Dendritic cell treated with granulocyte-macrophage colony-stimulating factor and Interleukin-4, amounts not matched to agents 40 ng/mL and 50 ng/mL, for 4 days (primary cell): ENCODE results near the gene DCC.

Experiments used
- H3K27ac Mint-ChIP-seq: one replicate; pipeline ENCODE4 v1.8.0; 2022; ENCODE audit warnings: mild to moderate bottlenecking, mixed read lengths
- H3K27me3 Mint-ChIP-seq: one replicate; pipeline ENCODE4 v1.8.0; 2022; ENCODE audit warnings: mild to moderate bottlenecking, mixed read lengths
- H3K36me3 Mint-ChIP-seq: one replicate; pipeline ENCODE4 v1.8.0; 2022; ENCODE audit warnings: low read depth, mixed read lengths
- H3K4me1 Mint-ChIP-seq: one replicate; pipeline ENCODE4 v1.8.0; 2022; ENCODE audit warnings: low read depth, mixed read lengths
- H3K4me3 Mint-ChIP-seq: one replicate; pipeline ENCODE4 v1.8.0; 2022; ENCODE audit warnings: mild to moderate bottlenecking, moderate library complexity, mixed read lengths
- H3K9me3 Mint-ChIP-seq: one replicate; pipeline ENCODE4 v1.8.0; 2022; ENCODE audit warnings: mixed read lengths
- intact Hi-C: fragments of 100-400 bp; cut with micrococcal nuclease; formaldehyde crosslinking; loops from one replicate; pipeline ENCODE4 v1.15.0; 2022

Gene DCC

DNA sequence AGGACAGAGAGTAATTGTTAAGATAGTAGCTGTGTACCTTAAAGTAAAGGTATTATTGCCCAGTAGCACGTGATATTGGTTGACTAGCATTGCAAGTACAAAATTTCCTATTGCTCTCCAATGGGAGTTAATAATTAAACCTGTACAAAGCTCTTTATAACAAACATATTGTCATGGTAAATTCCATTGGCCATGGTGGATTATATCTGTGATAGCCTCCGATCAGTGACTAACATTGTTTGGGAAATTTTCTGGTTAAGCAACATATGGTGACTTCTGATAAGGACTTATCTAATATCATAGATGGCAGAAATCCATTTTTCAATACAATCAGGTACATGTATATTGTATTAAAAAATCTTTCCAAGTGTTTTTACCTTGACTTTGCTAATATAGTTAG lies 360.8 kb downstream of the DCC start:
- Mint-ChIP-seq H3K27me3 (no peaks in the 10 kb centered on the region), H3K4me3 (no peak overlapping the region), H3K4me1 (no peaks in the 10 kb centered on the region), H3K9me3 (peaks cover 9% of the 10 kb centered on the region), H3K27ac (no peak overlapping the region), H3K36me3 (no peaks in the 10 kb centered on the region)
- intact Hi-C loops: no loop called here

DNA sequence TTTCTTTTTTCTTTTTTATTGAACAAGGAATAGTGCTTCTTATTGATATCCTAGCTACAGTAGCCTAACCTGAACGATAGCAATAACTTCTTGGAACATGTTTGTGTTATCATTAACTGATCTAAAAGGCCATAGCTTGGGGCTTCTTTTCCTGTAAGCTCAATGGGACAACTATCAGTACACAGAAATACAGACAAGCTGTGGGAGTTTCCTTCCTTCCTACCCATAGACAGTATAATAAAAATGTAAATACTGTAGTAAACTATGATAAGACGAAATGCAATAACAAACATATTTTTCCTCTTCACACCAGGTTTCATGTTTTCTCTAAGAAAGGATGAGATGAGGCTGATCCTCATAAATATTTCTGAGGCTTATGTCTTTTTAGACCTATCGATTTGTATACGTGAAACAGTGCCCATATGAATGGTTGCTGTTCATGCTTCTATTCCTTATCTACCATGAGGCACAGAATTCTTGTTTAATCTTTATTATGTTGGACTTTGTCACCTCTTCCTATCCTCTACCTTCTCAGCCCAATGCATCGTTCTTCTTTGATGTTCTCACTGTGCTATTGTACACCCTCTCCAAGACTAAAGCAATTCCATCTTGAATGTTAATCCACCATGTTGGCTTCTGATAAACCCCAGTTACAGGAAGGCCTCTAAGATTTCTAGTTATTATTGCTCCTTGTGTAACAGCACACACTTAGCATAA lies 361.4 kb downstream of the DCC start:
- intact Hi-C loops: no loop called here
- Mint-ChIP-seq H3K36me3 (no peaks in the 10 kb centered on the region), H3K27ac (no peak overlapping the region), H3K4me1 (no peaks in the 10 kb centered on the region), H3K4me3 (no peak overlapping the region), H3K9me3 (peaks cover 9% of the 10 kb centered on the region), H3K27me3 (no peaks in the 10 kb centered on the region)

DNA sequence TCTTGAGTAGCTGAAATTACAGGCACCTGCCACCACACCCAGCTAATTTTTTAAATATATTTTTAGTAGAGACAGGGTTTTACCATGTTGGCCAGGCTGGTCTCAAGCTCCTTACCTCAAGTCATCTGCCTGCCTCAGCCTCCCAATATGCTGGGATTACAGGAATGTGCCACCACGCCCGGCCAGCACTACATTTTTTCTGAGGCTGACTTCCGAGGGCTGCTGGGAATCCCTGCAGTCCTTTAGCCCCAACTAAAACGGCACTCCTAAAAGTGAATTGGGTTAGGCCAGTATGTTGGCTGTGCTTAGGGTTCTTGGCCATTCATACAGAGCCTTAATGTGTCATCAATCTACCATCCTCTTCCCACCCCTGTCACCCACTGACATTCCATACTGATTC lies 375.4 kb downstream of the DCC start:
- Mint-ChIP-seq H3K27me3 (no peaks in the 10 kb centered on the region), H3K4me3 (no peak overlapping the region), H3K9me3 (no peaks in the 10 kb centered on the region), H3K4me1 (no peaks in the 10 kb centered on the region), H3K36me3 (no peaks in the 10 kb centered on the region), H3K27ac (no peak overlapping the region)
- intact Hi-C loops: no loop called here

DNA sequence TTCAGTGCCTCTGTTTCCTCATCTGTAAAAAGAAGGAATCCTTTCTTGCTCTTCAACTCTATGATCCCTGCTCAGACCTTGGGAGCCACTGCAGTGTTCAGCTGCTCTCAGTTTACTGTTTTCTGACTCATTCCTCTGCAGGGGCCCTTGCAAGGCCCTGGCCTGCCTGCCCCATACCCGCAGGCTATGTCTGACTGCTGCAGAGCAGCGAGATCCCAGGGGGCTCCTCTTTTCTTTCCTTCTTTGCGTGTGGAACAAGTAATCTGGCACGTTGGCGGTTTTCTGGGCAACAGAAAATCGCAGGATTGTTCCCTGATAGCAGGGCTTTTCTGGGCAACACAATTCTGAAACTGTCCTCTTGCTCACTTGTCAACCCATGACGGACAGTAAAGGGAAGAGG lies 376.0 kb downstream of the DCC start:
- Mint-ChIP-seq H3K27me3 (no peaks in the 10 kb centered on the region), H3K4me3 (no peak overlapping the region), H3K36me3 (no peaks in the 10 kb centered on the region), H3K27ac (no peak overlapping the region), H3K4me1 (no peaks in the 10 kb centered on the region), H3K9me3 (no peaks in the 10 kb centered on the region)
- intact Hi-C loops: no loop called here

DNA sequence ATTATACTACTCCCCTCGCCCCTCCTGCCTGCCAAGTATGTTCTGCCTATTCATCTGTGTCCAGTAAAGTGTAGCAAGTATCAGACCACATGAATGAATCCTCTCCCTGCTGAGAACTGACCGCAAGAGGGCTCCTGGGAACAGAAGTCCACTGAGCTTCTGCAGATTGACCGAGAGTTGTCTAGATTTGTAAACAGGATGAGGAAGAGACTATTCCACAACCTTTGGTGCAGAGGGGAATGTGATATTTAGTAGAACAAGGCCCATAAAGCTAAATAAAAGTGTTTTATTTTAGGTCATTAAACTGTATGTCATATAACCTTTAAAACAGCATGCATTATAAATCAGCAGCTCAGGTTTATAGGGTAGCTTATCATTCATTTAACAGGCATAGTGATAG lies 377.0 kb downstream of the DCC start:
- no peak overlapping the region for H3K4me3 Mint-ChIP-seq
- H3K27me3 Mint-ChIP-seq: no peaks in the 10 kb centered on the region
- intact Hi-C loops: no loop called here
- H3K36me3 Mint-ChIP-seq: no peaks in the 10 kb centered on the region
- H3K9me3 Mint-ChIP-seq: no peaks in the 10 kb centered on the region
- H3K4me1 Mint-ChIP-seq: no peaks in the 10 kb centered on the region
- no peak overlapping the region for H3K27ac Mint-ChIP-seq

DNA sequence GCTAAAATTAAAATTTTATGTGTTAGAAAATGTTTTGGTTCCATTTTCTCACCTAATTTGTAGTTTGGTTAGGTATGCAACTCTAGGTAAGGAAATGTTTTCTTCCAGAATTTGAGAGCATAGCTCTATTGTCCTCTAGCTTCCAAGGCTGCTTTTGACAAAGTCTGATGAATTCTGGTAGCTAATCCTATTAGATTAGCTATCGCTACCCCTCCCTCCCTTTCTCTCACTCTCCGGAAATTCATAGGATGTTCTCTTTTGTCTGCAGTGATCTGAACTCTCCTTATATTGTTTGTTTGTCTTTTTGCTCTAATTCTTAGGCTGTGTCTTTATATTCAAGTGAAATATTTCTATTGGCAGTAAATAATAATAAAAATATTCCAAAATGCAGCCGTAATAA lies 382.9 kb downstream of the DCC start:
- intact Hi-C loops: loop anchor here (10.0 kb wide), 1 partner anchor 62 kb away; no protein-coding TSS in a partner anchor
- H3K27ac Mint-ChIP-seq: no peak overlapping the region
- no peaks in the 10 kb centered on the region for H3K36me3 Mint-ChIP-seq
- peaks cover 8% of the 10 kb centered on the region for H3K9me3 Mint-ChIP-seq
- H3K4me3 Mint-ChIP-seq: no peak overlapping the region
- no peaks in the 10 kb centered on the region for H3K4me1 Mint-ChIP-seq
- no peaks in the 10 kb centered on the region for H3K27me3 Mint-ChIP-seq

DNA sequence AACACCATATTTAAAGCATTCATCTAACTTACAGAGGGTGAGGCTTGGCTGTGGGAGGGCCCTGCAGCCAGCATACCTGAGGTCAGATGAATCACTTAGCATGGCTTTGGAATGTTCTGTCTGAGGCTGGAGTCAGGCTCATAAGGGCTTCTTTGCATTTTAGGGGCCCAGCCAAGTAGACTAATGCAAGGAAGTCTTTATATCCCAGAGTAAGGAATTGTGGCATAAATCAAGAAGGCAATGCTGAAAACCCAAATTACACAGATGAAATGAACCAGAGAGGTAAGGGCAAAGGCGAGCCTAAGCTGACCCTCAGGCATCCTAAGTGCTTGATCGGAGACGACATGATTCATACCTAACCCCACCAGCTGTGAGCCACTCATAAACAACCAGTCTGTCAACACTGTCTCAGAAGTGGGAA lies 383.6 kb downstream of the DCC start:
- intact Hi-C loops: loop anchor here (10.0 kb wide), 1 partner anchor 61 kb away; no protein-coding TSS in a partner anchor
- Mint-ChIP-seq H3K27ac (no peak overlapping the region), H3K9me3 (peaks cover 8% of the 10 kb centered on the region), H3K4me3 (no peak overlapping the region), H3K4me1 (no peaks in the 10 kb centered on the region), H3K27me3 (no peaks in the 10 kb centered on the region), H3K36me3 (no peaks in the 10 kb centered on the region)

DNA sequence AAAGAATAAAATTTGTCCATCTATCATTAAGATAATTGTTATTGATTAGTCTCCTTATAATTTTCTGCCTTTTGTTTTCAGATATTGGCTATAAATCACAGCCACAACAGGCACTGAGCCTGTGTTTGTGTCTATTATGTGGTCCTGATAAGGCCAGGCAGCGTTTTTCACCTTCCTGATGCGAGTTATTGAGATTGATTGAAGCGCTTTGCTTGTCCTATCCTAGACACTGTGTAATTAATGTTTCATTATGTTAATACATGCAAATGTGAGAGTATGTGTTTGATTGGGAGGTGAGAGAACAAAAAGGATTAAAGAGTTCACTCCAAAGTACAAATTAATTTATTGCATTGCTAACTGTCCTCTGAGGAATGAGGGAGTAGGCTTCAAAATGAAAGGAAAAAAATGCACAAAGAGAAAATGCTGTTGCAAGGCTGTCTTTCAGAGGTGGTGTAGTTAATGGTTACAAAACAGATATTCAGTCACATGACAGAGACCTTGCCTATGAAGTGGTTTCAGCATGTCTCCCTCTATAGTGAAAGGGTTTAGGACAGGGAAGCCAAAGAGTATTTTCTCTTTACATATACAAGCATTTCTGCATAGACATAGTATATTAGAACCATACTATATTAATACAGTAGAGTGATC lies 391.1 kb downstream of the DCC start:
- no peak overlapping the region for H3K27ac Mint-ChIP-seq
- no peaks in the 10 kb centered on the region for H3K9me3 Mint-ChIP-seq

DNA sequence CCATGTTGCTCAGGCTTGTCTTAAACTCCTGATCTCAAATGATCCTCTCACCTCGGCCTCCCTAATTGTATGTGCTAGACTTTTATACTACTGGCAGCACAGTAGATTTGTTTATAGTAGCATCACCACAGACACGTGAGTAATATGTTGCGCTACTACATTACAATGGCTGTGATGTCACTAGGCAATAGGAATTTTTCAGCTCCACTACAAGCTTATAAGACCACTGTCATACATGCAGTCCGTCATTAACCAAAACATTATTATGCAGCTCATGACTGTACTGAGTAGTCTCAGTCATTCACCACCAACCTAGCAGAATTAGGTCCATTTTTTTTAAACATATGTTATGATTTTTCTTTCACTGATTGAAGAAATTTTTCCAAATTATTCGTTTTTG lies 398.9 kb downstream of the DCC start:
- H3K4me3 Mint-ChIP-seq: no peak overlapping the region
- H3K4me1 Mint-ChIP-seq: no peaks in the 10 kb centered on the region
- peaks cover 9% of the 10 kb centered on the region for H3K9me3 Mint-ChIP-seq
- H3K36me3 Mint-ChIP-seq: no peaks in the 10 kb centered on the region
- H3K27ac Mint-ChIP-seq: no peak overlapping the region
- intact Hi-C loops: no loop called here
- H3K27me3 Mint-ChIP-seq: no peaks in the 10 kb centered on the region

More for the DNA sequence above, 391.1 kb downstream of the DCC start:
- Mint-ChIP-seq H3K4me1 (no peaks in the 10 kb centered on the region), H3K4me3 (no peak overlapping the region), H3K36me3 (no peaks in the 10 kb centered on the region), H3K27me3 (no peaks in the 10 kb centered on the region)
- intact Hi-C loops: no loop called here

DNA sequence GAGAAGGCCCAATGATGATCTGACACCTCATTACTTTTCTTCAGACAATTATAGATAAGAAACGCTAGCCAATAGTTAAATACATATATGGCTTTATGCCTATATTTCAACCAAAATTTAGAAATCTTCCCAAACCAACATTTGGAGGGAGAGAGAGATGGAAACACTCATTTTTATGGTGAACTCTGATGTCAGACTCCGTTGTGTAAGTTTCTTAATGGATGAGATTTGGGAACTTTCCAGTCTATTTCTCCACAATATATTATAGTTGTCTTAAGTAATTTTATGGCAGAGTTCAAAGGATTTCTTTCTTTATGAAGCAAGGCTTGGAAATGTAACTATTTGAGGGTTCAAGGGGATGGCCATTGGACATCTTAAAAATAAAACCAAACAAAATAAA lies 407.0 kb downstream of the DCC start:
- Mint-ChIP-seq H3K9me3 (no peaks in the 10 kb centered on the region), H3K4me3 (no peak overlapping the region), H3K27me3 (no peaks in the 10 kb centered on the region), H3K4me1 (no peaks in the 10 kb centered on the region), H3K27ac (no peak overlapping the region), H3K36me3 (no peaks in the 10 kb centered on the region)
- intact Hi-C loops: no loop called here

DNA sequence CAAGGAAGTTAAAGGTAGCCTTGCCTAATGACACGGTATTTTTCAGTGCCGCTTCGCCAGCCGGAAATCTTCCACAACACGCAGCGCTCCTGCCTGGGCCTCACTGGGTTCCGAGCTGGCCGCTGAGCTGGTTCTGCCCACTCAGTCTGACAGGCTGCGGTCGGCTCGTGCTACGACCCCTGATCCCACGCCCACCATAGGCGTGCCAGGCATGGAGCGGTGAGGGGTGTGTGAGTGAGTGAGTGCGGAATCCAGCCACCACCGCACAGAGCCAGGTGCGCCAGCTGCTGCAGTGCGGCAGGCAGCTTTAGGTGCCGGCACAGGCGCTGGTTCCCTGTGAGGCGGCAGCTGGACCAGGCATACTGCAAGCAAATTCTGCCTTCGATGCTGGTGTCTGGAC lies 407.9 kb downstream of the DCC start:
- H3K9me3 Mint-ChIP-seq: no peaks in the 10 kb centered on the region
- no peaks in the 10 kb centered on the region for H3K36me3 Mint-ChIP-seq
- H3K4me1 Mint-ChIP-seq: no peaks in the 10 kb centered on the region

DNA sequence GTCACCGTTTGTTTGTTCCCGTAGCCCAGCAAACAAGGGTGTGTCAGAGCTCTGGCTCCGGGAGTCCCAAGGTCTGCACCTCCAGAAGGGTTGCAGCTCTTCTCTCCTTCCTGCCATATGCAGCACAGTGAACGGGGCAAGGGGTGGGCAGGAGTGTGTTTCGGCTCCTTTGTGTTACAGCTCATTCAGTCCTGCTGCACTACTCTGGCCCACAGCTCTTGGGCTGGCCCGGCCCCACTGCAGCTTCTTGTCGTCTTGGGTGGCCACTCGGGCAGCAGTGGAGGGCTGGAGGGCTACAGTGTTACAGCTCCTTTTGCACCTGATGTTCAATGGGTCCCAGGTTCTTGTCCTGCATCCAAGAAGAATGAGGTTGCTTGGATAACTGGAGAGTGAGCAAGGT lies 408.3 kb downstream of the DCC start:
- intact Hi-C loops: no loop called here
- no peak overlapping the region for H3K27ac Mint-ChIP-seq
- no peak overlapping the region for H3K4me3 Mint-ChIP-seq
- no peaks in the 10 kb centered on the region for H3K36me3 Mint-ChIP-seq
- no peaks in the 10 kb centered on the region for H3K4me1 Mint-ChIP-seq
- H3K27me3 Mint-ChIP-seq: no peaks in the 10 kb centered on the region
- no peaks in the 10 kb centered on the region for H3K9me3 Mint-ChIP-seq

More for the DNA sequence above, 407.9 kb downstream of the DCC start:
- intact Hi-C loops: no loop called here
- H3K4me3 Mint-ChIP-seq: no peak overlapping the region
- no peaks in the 10 kb centered on the region for H3K27me3 Mint-ChIP-seq
- no peak overlapping the region for H3K27ac Mint-ChIP-seq

DNA sequence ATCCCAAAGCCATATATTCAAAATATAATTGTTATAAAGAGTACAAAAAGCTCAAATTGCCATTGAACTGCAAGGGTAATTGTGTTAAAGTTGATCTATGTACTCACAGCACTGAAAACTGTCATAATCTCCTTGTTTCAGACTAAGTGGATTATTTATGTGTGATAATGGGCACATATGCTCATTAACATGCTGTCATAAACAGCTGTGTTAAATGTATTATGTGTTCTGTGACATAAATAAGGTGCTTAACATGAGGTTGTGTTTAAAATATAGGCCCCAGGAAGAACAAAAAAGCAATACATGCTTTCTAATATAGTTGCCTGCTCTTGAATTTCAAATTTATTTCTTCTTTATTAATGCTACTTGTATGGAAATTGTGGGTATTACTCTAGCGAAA lies 409.5 kb downstream of the DCC start:
- Mint-ChIP-seq H3K36me3 (no peaks in the 10 kb centered on the region), H3K4me3 (no peak overlapping the region), H3K27me3 (no peaks in the 10 kb centered on the region), H3K27ac (no peak overlapping the region), H3K9me3 (no peaks in the 10 kb centered on the region), H3K4me1 (no peaks in the 10 kb centered on the region)
- intact Hi-C loops: no loop called here

DNA sequence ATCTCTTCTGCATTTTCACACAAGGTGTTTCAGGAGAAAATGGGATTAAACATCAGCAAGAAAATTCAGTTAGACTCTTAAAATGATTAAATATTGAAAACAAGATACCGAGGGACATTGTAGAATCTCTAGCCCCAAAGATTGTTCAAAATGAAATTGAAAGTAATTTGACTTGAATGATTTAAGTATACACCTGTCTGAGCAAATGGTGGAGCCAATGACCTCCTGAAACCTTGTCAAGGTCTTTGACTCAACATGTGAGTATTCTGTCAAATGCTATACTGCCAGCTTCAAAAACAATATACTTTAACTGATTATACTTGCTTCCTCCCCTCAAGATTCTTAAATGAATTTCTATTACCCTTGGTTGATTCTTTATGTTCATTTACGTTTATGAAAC lies 411.0 kb downstream of the DCC start:
- Mint-ChIP-seq H3K27me3 (no peaks in the 10 kb centered on the region), H3K4me3 (no peak overlapping the region), H3K36me3 (no peaks in the 10 kb centered on the region), H3K27ac (no peak overlapping the region), H3K9me3 (no peaks in the 10 kb centered on the region), H3K4me1 (no peaks in the 10 kb centered on the region)
- intact Hi-C loops: no loop called here

DNA sequence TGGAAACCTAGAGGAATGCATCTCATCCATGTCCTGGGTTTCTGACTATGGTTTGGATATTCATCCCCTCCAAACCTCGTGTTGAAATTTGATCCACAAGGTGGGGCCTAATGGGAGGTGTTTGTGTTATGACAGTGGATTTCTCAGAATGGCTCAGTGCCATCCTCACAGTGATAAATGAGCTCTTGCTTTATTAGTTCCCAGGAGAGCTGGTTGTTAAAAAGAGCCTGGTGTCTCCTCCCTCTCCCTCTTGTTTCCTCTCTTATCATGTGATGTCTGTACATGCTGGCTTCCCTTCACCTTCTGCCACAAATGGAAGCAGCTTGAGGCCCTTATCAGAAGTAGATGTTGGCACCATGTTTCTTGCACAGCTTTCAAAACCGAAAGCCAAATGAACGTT lies 424.3 kb downstream of the DCC start:
- intact Hi-C loops: no loop called here
- H3K4me3 Mint-ChIP-seq: no peak overlapping the region
- no peaks in the 10 kb centered on the region for H3K36me3 Mint-ChIP-seq
- no peak overlapping the region for H3K27ac Mint-ChIP-seq
- no peaks in the 10 kb centered on the region for H3K27me3 Mint-ChIP-seq
- H3K4me1 Mint-ChIP-seq: no peaks in the 10 kb centered on the region
- peaks cover 24% of the 10 kb centered on the region for H3K9me3 Mint-ChIP-seq
